Upper lobe of left lung (tissue), 4 donors: Measurements from ENCODE around the gene RHBDD2.
"Not testable (repeated sequence)": the region's sequence is repeated elsewhere in the genome, so short reads cannot be mapped to it uniquely, and the experiment has no call there.

Experiments used
- CTCF ChIP-seq, 6 experiments: fragments of 450-650 bp in 4 of 6; fragments of 200-600 bp in 2 of 6; sonication (generic) in 2 of 6; IDR thresholded peaks; one replicate each; pipeline ENCODE4 v1.5.1; 2016 to 2019; ENCODE audit warnings: antibody characterized with exemption in 6 of 6
- POLR2A ChIP-seq, 4 donors: fragments of 450-650 bp; IDR thresholded peaks; one replicate each; pipeline ENCODE4 v1.5.1; 2016 to 2017; ENCODE audit warnings: antibody characterized with exemption in 4 of 4, mild to moderate bottlenecking in 2 of 4

GRCh38 chr7:75829656-75830055, 49.2 kb upstream of the RHBDD2 start:
- TF ChIP-seq CTCF, POLR2A (IDR thresholded peaks at IDR 0.05): not testable (repeated sequence)
